ENCODE measurements around the gene BHLHE23. TPM values are rescaled to one million over a fixed set of nuclear protein-coding genes. Genes with fewer than 3 reads are reported as not detected.

BHLHE23 gene
- total RNA-seq, 1 donor from 2014 or later = not detected

DNA sequence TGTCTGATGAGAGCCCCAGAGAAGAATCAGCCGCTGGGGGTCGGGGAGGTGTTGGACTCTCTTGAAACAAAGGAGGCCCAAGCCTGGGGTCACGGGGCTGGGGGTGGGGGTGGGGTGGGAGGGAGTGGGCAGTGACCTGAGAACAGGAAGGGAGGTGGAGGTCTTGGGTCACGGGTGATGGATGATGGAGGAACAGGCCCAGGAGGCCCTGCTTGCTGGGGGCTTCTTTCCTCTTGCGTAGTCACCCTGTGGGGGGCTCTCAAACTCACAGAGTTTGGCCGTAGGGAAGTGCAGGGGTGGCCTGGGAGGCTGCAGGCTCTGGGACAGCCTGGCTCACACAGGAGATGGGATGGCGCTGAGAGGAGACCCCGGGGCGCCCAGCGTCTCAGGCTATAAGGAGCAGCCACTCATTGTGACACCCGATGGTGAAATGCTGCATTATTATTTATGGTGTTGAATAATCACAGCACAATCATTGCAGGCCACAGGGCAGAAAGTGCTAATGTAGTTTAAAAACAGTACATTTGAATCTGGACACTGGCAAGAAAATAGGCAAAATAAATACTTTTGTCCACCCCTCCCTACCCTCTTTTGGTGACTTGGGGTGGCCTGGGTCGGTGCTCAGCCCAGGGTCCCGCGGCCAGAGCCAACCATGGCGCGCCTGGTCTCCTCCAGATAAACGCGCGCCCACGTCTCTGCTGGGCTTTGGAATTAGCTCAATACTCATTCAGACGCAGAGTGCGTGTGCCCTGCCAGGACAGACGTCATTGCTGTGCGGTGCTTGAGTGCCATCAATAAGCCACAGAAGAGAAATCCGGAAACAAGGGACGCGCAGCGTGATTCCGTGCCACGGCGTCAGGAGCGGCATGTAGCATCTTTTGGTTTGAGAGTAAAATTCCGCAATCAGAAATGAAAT, 27.3 kb upstream of the BHLHE23 start:
- H3K4me3 ChIP-seq (ENCODE audit: low read depth, low read length) = no peak overlapping the region
- DNase-seq (ENCODE audit: low read depth) = no peak
- TF ChIP-seq, protein P1, sequence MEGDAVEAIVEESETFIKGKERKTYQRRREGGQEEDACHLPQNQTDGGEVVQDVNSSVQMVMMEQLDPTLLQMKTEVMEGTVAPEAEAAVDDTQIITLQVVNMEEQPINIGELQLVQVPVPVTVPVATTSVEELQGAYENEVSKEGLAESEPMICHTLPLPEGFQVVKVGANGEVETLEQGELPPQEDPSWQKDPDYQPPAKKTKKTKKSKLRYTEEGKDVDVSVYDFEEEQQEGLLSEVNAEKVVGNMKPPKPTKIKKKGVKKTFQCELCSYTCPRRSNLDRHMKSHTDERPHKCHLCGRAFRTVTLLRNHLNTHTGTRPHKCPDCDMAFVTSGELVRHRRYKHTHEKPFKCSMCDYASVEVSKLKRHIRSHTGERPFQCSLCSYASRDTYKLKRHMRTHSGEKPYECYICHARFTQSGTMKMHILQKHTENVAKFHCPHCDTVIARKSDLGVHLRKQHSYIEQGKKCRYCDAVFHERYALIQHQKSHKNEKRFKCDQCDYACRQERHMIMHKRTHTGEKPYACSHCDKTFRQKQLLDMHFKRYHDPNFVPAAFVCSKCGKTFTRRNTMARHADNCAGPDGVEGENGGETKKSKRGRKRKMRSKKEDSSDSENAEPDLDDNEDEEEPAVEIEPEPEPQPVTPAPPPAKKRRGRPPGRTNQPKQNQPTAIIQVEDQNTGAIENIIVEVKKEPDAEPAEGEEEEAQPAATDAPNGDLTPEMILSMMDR (conservative IDR thresholded peaks at IDR 0.05; ENCODE audit: low read depth, low read length) = no peak

DNA sequence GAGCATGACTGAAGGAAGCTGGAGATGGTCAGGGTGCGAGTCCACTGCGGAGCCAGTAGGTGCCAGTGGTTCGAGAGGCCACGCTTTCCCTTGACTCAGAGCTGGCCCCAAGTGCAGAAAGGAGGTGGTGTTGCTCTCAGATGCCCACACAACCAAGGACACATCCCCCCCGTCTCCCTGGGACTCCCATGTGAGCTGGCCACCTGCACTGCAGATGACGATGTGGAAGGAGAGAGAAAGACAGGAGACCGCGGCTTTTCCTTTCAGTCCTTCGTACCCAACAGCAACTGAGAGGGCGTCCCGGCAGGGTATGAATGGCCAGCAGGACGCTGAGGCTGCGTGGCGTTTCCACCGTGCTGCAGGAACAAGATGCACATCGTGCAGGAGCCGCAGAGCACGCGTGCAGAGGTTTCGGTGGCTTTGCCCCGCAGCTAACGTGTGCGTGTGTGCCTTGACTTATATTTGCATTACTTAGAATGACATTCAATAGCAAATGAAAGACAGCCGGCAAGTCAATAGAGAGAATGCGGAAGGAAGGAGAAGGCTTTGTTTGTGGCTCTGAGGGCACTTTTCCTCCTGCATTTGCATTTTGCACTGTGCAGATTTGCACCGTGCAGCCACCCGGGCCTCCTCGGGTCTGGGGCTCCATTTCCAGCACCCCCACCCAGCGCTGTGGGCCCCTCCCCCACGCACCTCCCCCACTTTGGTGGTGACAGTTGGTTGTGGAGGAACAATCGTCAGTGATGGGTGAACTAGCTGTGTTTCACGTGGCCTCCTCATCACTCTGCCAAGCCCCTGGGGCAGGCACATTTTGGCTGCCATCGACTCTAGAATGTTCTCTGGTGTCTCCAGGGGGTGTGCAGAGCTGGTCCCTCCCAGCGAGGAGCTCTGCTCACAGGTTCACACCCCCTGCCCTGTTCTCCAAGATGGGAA, 26.4 kb upstream of the BHLHE23 start:
- no peak overlapping the region for H3K4me3 ChIP-seq (ENCODE audit: low read depth, low read length)
- DNase-seq (ENCODE audit: low read depth) = no peak
- TF ChIP-seq, protein P1 (conservative IDR thresholded peaks at IDR 0.05; ENCODE audit: low read depth, low read length) = no peak

DNA sequence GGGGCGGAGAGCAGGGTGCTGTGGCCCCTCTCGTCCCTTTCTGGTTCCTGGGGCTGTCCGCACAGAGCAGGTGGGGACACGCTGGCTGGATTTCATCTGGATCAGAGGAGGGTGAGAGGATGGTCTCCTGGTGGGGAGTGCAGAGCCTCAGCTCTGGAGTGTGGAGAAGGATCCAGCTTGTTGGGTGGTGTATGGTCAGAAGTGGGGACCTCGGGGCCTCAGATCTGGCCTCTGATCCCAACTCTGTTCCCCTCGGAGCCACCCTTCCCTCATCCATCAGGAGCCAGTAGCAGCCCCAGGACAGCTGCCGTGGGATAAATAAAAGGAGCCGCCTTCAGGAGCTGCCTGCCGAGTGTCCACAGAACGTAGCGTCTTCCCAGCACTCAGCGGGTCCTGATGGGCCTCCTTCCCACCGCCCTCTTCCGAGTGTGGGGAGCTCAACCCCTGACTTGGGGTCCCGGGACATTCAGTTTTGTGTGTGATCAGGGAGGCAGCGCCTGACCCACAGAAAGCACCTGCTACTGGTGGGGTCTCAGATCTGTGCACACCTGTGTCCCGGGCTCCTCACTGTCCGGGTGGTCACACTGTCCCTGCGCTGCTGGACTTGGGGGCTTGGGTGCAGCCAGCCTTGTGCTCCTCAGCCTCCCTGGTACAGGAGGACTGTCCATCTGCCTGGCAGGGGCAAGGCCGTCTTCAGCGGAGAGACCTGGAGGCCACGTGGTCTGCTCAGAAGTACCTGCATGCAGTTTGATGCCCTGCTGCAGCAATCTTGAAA, 25.4 kb upstream of the BHLHE23 start:
- H3K4me3 ChIP-seq (ENCODE audit: low read depth, low read length) = no peak overlapping the region
- DNase-seq (ENCODE audit: low read depth) = no peak
- TF ChIP-seq, protein P1 (conservative IDR thresholded peaks at IDR 0.05; ENCODE audit: low read depth, low read length) = no peak

DNA sequence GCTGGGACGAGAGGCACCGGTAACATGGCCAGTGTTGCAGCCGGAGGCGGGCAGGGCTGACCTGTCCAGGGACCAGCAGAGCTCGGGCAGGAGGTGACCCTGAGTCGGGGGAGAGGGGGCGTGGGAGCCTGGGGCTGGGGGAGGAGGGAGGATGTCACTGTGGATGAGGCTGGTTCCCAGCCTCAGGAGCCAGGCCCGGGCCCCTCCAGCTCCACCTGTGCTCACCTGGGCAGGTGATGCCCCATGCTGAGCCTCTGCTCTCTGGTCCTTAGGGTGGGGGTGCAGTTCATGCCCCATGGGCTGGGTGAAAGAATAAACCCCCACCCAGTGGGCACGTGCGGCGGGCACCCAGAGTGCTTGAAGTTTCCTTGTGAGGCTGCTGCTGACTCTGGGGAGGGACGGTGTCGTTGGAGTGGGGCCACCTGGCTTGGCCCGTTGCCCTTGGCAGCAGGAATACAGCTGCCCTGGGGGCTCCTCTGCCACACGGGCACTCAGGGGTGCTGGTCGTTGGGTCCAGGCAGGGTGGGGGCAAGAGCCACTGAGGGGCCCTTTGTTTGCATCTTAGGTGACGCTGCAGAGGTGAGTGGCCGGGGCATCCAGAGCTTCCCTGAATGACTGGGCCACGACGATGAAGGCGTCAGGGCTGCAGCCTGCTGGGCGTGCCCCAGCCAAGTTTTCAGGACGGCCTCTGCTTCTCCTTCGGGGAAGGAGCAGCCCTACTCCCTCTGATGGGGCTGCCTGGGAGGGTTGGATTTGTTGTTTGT, 24.7 kb upstream of the BHLHE23 start:
- DNase-seq (ENCODE audit: low read depth) = no peak
- TF ChIP-seq, protein P1 (conservative IDR thresholded peaks at IDR 0.05; ENCODE audit: low read depth, low read length) = no peak

DNA sequence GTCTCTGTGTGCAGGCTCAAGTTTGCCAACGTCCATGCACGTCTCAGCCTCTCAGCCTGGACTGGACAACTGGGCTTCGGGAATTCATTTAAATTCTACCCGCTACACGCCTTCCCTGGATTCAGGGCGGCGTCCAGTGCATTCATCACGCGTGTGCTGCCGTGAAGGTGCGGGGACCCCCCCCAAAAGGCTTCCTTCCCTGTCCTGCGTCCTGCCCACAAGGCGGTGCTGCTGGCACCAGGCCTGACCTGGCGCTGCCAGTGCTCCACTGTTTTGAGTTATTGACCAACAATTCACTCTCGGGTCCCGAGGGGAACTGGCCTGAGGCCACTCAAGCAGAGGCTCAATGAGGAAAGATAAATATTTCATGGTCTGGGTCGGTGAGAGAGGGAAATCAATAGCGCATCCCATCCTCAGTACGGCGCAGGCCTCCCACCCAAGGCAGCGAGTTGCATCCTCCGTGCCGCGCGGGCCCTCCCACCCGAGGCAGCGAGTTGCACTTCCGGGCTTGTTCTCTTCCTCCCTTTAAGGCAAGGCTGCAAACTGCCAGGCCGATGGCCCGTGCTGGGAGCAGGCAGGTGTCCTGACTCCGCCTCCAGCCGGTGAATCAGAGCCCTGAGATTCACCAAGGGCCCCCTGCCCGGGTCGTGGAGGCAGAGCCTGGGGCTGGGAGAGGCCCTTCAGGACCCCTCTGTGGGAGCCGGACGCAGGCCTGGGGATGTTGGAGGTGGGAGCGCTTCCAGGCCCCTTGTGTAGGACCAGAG, 22.8 kb upstream of the BHLHE23 start:
- TF ChIP-seq, protein P1 (conservative IDR thresholded peaks at IDR 0.05; ENCODE audit: low read depth, low read length) = no peak
- no peak for DNase-seq (ENCODE audit: low read depth)
- H3K4me3 ChIP-seq (ENCODE audit: low read depth, low read length) = no peak overlapping the region

More for the DNA sequence above, 24.7 kb upstream of the BHLHE23 start:
- H3K4me3 ChIP-seq (ENCODE audit: low read depth, low read length) = no peak overlapping the region

Measured in epithelial cell of proximal tubule (primary cell).